AG04449 (cell line): ENCODE measurements around the gene TRABD2B.

ENCODE experiments used
- CTCF ChIA-PET: fragments of 350-600 bp; formaldehyde crosslinking; extraction: SDS; loops from one replicate; lab custom pipeline; 2021; ENCODE audit warnings: antibody characterized with exemption; lab: Yijun Ruan, JAX
- POLR2A ChIA-PET: fragments of 400-600, 350-600 bp; formaldehyde crosslinking; extraction: SDS; loops from one replicate; lab custom pipeline; 2020; ENCODE audit warnings: antibody characterized with exemption, inconsistent platforms; lab: Yijun Ruan, JAX
- DNase-seq: peaks from one replicate; pipeline ENCODE4 v3.0.0-alpha.2; 2010; ENCODE audit warnings: low read depth, low spot score
- H3K4me3 ChIP-seq: 2 replicates; pipeline ENCODE4 v1.5.1; 2011; ENCODE audit warnings: low read depth, mild to moderate bottlenecking, control low read depth, low read length
- CTCF ChIP-seq: IDR thresholded peaks from one replicate; pipeline ENCODE4 v1.5.1; 2011; ENCODE audit warnings: mild to moderate bottlenecking, moderate library complexity, low read length, control low read depth, inconsistent platforms; ENCODE audit not compliant: insufficient read depth; ENCODE audit errors: missing control alignments

The TRABD2B gene

DNA sequence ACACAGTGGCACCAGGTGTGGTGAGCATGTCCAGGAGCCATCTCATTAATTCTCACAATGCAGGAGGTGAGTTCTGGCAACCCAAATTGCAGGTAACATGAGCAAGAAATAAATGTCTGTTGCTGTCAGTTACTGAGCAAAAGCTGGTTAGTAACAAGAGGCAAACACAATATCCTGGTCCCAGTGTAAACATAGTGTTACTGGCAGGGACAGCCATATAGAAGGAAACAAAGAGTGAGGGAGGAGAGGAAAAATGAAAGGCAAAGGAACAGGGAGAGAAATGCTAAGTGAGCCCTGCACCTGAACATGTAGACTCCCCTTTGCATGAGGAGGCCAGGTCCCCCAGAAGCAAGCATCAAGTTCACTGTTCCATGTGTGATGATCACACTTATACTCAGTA lies 203.6 kb downstream of the TRABD2B start:
- ChIA-PET CTCF (no interaction called here), POLR2A (no interaction called here)
- DNase-seq = no peak
- no peak overlapping the region for H3K4me3 ChIP-seq
- no peak for TF ChIP-seq CTCF

DNA sequence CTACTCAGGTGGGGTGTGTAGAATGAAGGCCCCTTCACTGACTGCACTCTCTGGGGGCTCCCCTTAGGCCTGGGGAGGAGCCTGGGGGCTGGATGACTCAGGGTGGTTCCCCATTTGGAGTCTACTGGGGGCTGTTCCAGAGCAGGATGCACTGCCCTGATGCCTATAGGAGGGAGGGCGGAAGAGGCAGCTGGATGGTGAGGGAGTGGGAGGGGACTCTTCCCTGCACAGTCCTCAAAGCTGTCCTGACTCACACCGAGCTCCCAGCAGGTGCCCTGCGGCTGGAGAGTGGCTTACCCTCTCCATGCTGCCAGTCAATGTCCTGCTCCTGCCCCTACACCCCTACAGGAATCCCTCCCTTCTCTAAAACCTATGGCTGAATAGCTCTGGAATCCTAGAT lies 204.4 kb downstream of the TRABD2B start:
- no peak for TF ChIP-seq CTCF
- ChIA-PET POLR2A (no interaction called here), CTCF (no interaction called here)
- DNase-seq = no peak
- H3K4me3 ChIP-seq = no peak overlapping the region

GRCh38 chr1:47791879-47792608 lies 205.1 kb downstream of the TRABD2B start:
- H3K4me3 ChIP-seq = no peak overlapping the region
- ChIA-PET CTCF (no interaction called here), POLR2A (no interaction called here)
- TF ChIP-seq CTCF = no peak
- DNase-seq = no peak

DNA sequence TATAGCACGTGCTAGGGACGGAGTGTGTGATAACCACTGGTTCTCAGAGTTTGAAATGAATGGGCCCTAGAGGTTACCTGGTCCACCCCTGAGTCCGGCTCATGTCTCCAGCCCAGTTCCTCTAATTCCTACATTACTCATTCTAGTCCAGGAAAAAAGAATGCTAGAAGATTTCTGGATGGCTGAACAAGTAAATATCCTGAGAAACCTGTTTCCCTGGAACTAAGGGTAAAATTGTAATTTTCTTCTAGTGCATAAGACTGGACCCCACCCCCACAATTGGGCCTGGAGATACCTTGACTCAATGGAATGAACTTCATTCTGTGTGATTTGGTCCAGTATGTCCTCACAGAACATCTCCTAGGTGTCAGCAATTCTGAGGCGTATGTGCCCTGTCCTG lies 208.4 kb downstream of the TRABD2B start:
- ChIA-PET POLR2A (no interaction called here), CTCF (no interaction called here)
- TF ChIP-seq CTCF = no peak
- no peak for DNase-seq
- no peak overlapping the region for H3K4me3 ChIP-seq

DNA sequence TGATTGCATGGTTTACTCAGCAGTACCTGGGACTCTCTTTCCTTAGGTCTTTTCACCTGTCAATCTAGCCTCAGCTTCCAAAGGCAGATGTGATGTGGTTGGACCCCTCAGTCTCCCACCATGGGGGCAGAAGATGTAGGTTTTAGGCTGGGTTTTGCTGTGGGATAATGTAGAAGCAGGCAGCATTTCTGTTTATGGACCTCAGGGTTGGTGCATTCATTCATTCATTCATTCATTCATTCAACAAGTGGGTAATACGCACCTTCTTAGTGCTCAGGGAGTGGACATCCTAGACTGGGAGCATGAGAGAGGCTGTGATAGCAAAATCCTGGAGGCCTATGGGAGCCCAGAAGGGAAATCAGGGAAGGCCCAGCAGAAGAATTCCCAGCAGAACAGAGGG lies 209.6 kb downstream of the TRABD2B start:
- ChIA-PET CTCF (no interaction called here), POLR2A (no interaction called here)

GRCh38 chr1:47786316-47786715 lies 210.9 kb downstream of the TRABD2B start:
- POLR2A ChIA-PET = no interaction called here
- no peak for DNase-seq
- no peak for TF ChIP-seq CTCF
- CTCF ChIA-PET = no interaction called here
- no peak overlapping the region for H3K4me3 ChIP-seq

More for the DNA sequence above, 209.6 kb downstream of the TRABD2B start:
- no peak overlapping the region for H3K4me3 ChIP-seq
- TF ChIP-seq CTCF = no peak
- DNase-seq = no peak
